HG03045 (cell line): Measurements from ENCODE around the gene SLC22A16.
"Not testable (repeated sequence)": the region's sequence is repeated elsewhere in the genome, so short reads cannot be mapped to it uniquely, and the experiment has no call there.

Experiments used
- ATAC-seq: cut with Tn5 transposase; IDR thresholded peaks from one replicate; pipeline ENCODE4 v1.9.1; 2021; ENCODE audit warnings: mild to moderate bottlenecking, moderate library complexity; ENCODE audit not compliant: unreplicated experiment

Gene SLC22A16

DNA sequence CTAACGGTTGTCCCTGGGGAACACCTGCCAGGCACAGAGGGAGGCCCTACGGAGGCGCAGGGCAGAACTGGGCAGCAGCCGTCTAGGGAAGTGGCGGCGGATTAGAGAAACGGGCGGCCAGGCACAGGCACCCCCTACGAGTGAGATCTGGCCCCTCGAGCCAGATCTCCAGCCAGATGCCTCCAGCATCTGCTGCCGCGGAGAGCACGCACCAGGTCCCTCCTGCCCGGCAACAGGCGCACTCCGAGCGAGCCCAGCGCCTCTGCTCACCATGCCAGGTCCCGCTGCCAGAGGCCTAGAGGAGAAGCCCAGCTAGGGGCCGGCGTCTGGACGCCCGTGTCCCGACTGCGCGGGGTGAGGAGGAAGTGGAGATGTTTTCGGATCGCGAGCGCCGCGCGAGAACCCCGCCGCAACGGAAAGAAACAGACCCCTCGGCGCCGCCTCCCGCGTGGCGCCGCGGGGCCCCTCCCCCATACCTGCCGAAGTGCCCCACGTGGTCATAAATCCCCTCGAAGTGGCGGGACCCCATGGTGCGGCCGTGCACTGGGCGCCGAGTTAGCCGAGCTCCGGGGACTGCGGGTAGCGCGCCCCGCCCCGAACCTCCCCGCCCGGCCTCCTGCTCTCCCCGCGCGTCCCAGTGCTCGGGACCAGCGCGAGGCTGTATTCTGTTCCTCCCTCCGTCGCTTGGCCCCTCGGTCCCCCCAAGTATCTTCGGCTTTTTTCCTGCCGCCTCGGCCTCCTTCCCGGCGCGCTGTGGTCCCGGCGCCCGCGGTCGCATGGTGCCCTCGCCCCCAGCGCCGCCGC lies at the start of gene SLC22A16:
SLC22A16 (minus strand) TSS at position 568 of the 804 bp plus-strand sequence; CDS start at position 529, 39 bp downstream.
- ATAC-seq, result no peak

DNA sequence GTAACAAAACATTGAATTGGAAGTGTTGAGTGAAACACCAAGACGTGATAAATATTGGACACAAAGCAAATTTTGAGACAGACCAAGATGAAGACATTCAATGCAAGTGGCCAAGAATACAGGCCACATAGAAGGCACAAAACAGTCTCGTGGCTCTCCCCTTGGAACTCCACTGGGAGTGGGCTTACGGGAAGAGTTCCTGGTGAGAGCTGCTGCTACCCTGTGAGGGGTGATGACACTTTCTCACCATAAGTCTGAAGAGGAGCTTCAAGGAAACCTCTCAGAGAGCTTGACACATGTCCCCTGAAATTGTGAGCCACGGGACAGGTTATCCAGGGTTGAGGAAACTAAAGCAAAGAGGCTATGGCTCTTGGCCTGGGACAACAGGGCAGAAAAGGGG lies 48.6 kb upstream of the SLC22A16 start:
- ATAC-seq, result no peak

- ATAC-seq, result no peak
Observed at GRCh38 chr6:110524305-110524704, 47.9 kb upstream of the SLC22A16 start.

- ATAC-seq, result no peak
Observed at GRCh38 chr6:110523451-110524021, 47.1 kb upstream of the SLC22A16 start.

GRCh38 chr6:110522427-110522826 lies 46.0 kb upstream of the SLC22A16 start:
- ATAC-seq, result no peak

- ATAC-seq, result no peak
Observed at GRCh38 chr6:110520992-110521543, 44.7 kb upstream of the SLC22A16 start.

DNA sequence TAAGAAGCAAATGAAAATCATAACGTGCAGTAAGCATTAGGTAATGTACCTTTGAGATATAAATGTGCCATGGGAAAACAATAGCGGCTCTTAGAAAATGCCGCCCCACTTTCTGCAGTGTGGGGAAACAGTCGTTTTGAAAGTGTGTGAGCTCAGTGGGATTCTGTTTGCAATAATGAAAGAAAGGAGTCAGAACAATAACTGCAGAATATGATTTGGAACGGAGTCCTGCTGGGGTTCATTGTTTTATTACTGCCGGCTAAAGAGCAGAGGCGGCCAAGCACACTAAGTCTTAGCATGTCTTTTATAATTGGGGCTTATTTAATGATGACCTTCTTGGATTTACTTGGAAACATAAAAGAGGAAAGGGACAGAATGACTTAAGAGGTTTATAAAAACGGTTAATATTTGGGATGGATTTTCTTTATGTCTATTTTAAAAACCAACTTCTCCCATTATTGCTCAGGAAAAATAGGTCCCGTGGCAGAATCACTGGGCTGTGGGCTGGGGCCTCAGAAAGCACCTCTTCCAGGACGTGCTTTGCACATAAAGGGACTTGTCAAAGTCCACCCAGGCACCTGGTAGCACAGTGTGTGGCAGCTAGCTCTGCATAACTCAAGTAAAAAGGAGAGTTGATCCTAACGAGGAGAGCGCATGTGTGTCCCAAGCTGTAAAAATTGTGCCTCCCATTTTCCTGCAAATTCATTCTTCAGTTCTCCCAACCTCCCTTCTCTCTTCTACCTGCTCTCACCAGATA lies 44.0 kb upstream of the SLC22A16 start:
- ATAC-seq, result no peak

DNA sequence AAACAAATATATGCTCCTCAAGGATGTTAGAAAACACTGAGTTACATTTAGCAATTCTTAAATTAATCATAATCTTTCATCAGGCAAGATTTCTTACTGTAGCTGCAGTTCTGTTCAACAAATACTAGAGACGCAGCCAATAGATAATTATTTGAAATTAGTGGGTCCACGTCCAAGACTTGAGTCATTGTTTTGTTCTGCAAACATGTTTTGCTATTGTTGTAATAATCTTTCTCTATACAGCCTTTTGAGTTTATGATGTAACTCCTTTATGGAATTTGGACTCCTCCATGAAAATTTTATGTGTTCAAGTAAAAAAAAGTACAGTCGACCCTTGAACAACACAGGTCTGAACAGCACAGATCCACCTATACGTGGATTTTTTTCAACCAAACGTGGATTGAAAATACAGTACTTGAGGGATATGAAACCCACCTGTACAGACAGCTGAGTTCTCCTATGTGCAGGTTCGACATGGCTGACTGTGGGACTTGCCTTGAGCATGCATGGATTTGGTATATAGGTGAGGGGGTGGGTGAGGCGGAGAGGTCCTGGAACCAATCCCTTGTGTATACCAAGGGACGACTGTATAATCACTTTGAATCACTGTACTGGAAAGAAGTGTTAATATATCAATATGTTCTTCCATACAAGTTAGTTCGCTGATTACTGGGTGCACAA lies 41.3 kb upstream of the SLC22A16 start:
- ATAC-seq, result no peak

DNA sequence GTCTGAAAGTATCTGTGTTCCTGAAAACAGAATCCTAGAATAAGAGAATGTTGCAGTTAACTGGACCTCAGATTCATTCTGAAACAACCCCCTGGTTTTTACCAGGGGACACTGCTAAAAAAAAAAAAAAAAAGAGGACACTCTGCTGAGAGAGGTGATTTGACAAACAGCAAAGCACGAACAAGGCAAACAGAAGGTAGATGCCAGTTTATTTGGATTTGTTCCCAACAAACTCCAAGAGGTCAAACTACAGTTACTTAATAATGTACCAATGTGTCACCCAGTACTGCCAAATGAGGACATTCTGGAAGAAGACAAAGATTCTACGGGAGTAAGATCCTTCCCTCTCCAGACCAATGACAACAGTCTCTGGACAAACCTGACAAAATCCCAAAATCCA lies 40.6 kb upstream of the SLC22A16 start:
- no peak for ATAC-seq

DNA sequence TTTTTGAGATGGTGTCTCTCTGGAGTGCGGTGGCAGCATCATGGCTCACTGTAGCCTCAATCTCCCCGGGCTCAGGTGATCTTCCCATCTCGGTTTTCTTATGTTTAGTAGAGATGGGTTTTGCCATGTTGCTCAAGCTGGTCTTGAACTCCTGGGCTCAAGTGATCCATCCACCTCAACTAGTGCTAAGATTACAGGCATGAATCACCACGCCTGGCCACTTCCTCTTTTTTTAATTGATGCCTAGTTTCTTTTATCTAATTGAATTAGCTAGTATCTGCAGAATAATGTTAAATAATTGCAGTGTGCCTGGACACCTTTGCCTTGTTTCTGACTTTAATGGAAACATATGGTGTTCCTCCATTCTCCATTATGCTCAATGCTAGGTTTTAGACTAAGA lies 38.4 kb upstream of the SLC22A16 start:
- no peak for ATAC-seq

GRCh38 chr6:110512991-110513390 lies 36.6 kb upstream of the SLC22A16 start:
- ATAC-seq, result no peak

DNA sequence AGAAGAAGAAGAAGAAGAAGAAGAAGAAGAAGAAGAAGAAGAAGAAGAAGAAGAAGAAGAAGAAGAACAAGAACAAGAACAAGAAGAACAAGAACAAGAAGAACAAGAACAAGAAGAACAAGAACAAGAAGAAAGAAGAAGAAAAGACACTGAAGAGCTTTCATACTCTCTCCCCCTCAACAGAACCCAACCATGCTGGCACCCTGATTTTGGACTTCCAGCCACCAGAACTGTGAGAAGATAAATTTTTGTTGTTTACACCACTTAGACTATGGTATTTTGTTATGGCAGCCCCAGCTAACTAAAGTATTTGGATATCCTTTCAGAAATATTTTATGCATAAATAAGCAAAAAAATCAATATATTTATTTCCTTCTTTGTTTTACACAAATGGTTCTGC lies 36.1 kb upstream of the SLC22A16 start:
- ATAC-seq, result not testable (repeated sequence)

- ATAC-seq, result no peak
Observed at GRCh38 chr6:110511401-110511800, 35.0 kb upstream of the SLC22A16 start.

DNA sequence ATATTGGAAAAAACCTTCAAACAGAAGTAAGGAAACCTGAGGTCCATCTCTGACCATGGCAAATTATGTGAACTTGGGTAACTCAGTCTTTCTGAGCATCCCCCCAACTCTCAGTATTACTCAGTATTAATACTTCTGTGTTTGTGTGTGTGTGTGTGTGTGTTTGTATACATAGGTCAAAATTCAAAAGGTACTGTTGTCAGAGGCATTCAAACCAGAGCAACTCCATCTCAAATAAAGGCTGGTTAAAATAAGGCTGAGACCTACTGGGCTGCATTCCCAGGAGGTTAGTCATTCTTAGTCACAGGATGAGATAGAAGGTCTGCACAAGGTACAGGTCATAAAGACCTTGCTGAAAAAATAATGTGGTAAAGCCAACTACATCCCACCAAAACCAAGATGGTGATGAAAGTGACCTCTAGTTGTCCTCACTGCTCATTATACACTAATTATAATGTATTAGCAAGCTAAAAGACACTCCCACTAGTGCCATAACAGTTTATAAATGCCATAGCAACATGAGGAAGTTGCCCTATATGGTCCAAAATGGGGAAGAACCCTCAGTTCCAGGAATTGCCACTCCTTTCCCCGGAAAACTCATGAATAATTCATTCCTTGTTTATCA lies 33.3 kb upstream of the SLC22A16 start:
- no peak for ATAC-seq

DNA sequence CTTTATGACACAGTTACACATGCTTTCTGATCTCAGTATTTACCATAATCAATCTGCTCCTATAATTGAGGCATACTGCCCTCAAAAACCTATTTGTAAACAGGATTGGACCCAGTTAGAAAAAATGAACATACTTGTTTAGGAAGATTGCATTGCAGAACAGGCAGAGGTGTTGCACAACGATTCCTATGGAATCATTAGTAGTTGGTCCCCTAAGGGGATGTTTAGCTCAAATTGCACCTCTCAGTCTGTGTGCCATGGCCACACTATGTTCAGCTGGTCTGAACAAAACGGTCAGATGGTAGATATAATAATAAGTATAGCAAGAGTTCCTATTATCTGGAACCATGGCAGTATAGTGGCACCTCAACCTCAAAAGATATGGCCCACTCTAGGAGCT lies 28.5 kb upstream of the SLC22A16 start:
- ATAC-seq, result not testable (repeated sequence)

GRCh38 chr6:110495949-110496348 lies 19.5 kb upstream of the SLC22A16 start:
- no peak for ATAC-seq

GRCh38 chr6:110493253-110493800 lies 16.9 kb upstream of the SLC22A16 start:
- ATAC-seq, result no peak

DNA sequence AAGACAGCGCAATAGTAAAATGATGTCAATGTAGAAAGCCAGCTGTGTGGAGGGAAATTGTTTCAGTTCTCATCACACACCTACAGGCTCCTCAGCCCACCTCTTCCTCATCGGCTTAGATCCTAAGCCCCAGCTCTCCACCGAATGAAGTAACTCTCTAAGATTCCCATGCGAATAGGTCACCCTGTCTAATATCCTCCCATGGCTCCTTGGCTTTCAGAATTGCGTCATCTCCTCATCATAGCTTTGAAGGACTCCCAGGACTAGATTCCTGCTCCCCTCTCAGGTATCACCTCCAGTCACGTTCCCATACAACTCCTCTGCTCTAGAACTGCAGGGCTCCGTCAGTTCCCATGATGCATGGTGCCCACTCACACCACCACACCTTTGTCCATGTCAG lies 16.2 kb upstream of the SLC22A16 start:
- no peak for ATAC-seq

DNA sequence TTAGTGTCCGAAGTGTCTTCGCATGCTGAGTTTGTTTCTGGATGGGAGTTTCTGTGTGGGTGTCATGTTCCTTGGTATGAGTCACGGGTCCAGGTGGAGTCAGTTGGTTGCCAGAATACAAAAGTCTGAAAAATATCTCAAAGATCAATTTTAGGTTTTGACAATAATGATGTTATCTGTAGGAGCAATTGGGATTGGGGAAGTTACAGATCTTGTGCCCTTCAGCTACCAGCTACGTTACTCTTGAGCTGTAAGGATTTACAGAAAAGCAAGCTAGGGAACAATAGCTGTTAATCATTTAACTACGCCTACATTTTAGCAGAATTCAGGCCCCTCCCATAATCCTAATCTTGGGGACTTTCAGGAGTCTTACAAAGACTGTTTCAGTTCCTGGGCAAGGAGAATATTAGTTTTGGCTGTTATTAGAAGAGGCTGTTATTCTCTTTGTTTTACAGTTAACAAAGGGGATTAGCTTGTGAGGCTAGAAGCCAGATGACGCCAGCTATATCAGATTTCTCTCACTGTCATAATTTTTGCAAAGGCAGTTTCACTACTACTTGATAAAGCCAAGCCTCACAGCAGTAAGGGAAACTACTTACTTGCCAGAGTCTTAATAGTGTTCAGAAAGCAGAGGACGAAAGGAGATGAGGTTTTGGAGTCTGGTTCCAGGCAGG lies 15.4 kb upstream of the SLC22A16 start:
- ATAC-seq, result no peak

DNA sequence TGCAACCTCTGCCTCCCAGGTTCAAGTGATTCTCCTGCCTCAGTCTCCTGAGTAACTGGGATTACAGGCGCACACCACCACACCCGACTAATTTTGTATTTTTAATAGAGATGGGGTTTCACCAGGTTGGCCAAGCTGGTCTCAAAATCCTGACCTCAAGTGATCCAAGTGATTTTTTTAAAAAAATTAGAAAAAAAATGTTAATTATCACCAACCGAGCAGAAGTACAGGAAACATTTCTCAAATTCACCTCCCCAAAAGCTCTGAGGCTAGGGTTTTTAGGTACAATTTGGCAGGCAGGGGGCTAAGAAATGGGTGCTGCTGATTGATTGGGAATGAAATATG lies 14.9 kb upstream of the SLC22A16 start:
- ATAC-seq, result no peak
